GM12874 (cell line): Measurements from ENCODE around the gene MRPL14.

Experiments
- CTCF ChIP-seq: IDR thresholded peaks from 2 replicates; pipeline ENCODE4 v1.5.1; 2011; ENCODE audit warnings: low read depth, mild to moderate bottlenecking, control low read depth, low read length, moderate library complexity; ENCODE audit not compliant: insufficient read depth

The MRPL14 gene

GRCh38 chr6:44087623-44088022 is 39.6 kb downstream of the MRPL14 start:
- no peak for TF ChIP-seq CTCF

- TF ChIP-seq CTCF, result no peak
Measured at GRCh38 chr6:44086931-44087574, 40.2 kb downstream of the MRPL14 start.

- no peak for TF ChIP-seq CTCF
Measured at GRCh38 chr6:44085219-44085618, 42.0 kb downstream of the MRPL14 start.

- TF ChIP-seq CTCF, result no peak
Measured at GRCh38 chr6:44084231-44085014, 42.8 kb downstream of the MRPL14 start.

GRCh38 chr6:44082872-44083321 is 44.4 kb downstream of the MRPL14 start:
- no peak for TF ChIP-seq CTCF

GRCh38 chr6:44081753-44082152 is 45.5 kb downstream of the MRPL14 start:
- TF ChIP-seq CTCF, result no peak

- TF ChIP-seq CTCF, result no peak
Measured at GRCh38 chr6:44080561-44081521, 46.4 kb downstream of the MRPL14 start.
